SK-N-SH treated with all-trans-retinoic acid at 6 μM for 48 hours (cell line): ENCODE measurements around the gene FANCC.
A peak's percentile ranks its signal among the peaks of the same experiment; 100 is the strongest.

ENCODE experiments used
- ARNTL ChIP-seq: fragments of 450-650 bp; formaldehyde crosslinking; IDR thresholded peaks from 2 replicates; pipeline ENCODE4 v1.5.0; 2020; ENCODE audit warnings: low read depth, mild to moderate bottlenecking, moderate library complexity, borderline replicate concordance
- CSDC2 ChIP-seq: fragments of 250-450 bp; sonication (Bioruptor Pico); IDR thresholded peaks from 2 replicates; pipeline ENCODE4 v1.5.0; 2020; ENCODE audit warnings: mild to moderate bottlenecking, moderate library complexity
- CSRNP3 ChIP-seq: fragments of 250-450 bp; sonication (Bioruptor Pico); IDR thresholded peaks from 2 replicates; pipeline ENCODE4 v1.5.1; 2021; ENCODE audit warnings: mild to moderate bottlenecking, moderate library complexity
- ESRRG ChIP-seq: fragments of 250-450 bp; sonication (Bioruptor Pico); IDR thresholded peaks from 2 replicates; pipeline ENCODE4 v1.6.1; 2021; ENCODE audit warnings: mild to moderate bottlenecking
- PATZ1 ChIP-seq: fragments of 250-450 bp; sonication (Bioruptor Pico); IDR thresholded peaks from 2 replicates; pipeline ENCODE4 v1.8.0; 2020; ENCODE audit warnings: mild to moderate bottlenecking, moderate library complexity, borderline replicate concordance
- RARB ChIP-seq: fragments of 250-450 bp; sonication (Bioruptor Pico); IDR thresholded peaks from 2 replicates; pipeline ENCODE4 v1.8.0; 2021; ENCODE audit warnings: mild to moderate bottlenecking, moderate library complexity
- TOX ChIP-seq: fragments of 250-450 bp; sonication (Bioruptor Pico); IDR thresholded peaks from 2 replicates; pipeline ENCODE4 v1.8.0; 2021; ENCODE audit warnings: mild to moderate bottlenecking, moderate library complexity, borderline replicate concordance
- TSHZ2 ChIP-seq: fragments of 250-450 bp; sonication (Bioruptor Pico); IDR thresholded peaks from 2 replicates; pipeline ENCODE4 v1.5.0; 2020; ENCODE audit warnings: mild to moderate bottlenecking, moderate library complexity
- ZC3H10 ChIP-seq: fragments of 250-450 bp; sonication (Bioruptor Pico); IDR thresholded peaks from 2 replicates; pipeline ENCODE4 v1.5.1; 2021; ENCODE audit warnings: mild to moderate bottlenecking, moderate library complexity
- ZFP3 ChIP-seq: fragments of 250-450 bp; sonication (Bioruptor Pico); IDR thresholded peaks from 2 replicates; pipeline ENCODE4 v1.5.0; 2020; ENCODE audit warnings: mild to moderate bottlenecking, moderate library complexity
- ZFP30 ChIP-seq: fragments of 450-650 bp; formaldehyde crosslinking; IDR thresholded peaks from 2 replicates; pipeline ENCODE4 v1.5.0; 2022; ENCODE audit warnings: mild to moderate bottlenecking, moderate library complexity
- ZNF565 ChIP-seq: fragments of 450-650 bp; formaldehyde crosslinking; conservative IDR thresholded peaks from 2 replicates; pipeline ENCODE4 v1.5.0; 2020; ENCODE audit warnings: low read depth, mild to moderate bottlenecking, moderate library complexity
- TF ChIP-seq, protein P1 (sequence below): fragments of 250-450 bp; sonication (Bioruptor Pico); IDR thresholded peaks from 2 replicates; pipeline ENCODE4 v1.5.1; 2020; ENCODE audit warnings: low read depth, mild to moderate bottlenecking, moderate library complexity
- TF ChIP-seq, protein P2 (sequence below): fragments of 250-450 bp; sonication (Bioruptor Pico); IDR thresholded peaks from 2 replicates; pipeline ENCODE4 v1.8.0; 2021; ENCODE audit warnings: low read depth, mild to moderate bottlenecking, moderate library complexity, borderline replicate concordance

DNA sequence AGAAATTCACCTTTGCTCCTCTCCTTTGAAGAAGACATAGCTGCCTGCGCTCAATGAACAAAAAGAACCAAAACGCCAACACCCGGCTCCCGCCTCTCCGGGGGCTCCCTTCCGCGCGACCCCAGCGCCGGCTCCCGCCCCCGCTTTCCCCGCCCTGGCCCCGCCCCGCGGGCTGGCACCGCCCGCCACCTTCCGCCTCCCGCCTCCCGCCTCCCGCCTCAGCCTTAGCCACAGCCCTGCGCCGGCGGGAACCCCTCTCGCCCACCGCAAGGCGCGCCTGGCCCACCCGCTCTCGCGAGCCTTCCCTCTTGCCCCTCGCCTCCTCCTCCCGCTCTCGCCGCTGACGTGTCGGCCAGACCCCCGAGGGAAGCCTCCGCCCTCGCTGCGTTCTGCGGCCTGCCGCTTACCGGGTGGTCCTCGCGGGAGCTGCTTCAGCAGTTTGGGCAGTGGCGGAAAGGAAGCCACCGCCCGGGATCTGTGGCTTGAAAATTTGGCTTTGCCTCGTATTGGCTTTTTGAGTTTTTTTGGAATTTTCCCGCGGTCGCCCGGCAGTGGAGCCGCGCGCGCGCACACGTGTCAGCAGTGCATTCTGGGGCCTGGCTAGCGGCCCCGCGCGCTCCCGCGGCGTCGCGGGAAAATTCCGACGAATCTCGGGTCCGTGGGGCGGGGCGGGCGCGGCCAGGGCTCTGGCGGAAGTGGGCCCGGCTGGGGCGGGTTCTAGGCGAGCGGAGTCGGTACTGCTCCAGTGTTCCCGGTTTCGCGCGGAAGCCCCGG lies at the start of gene FANCC:
- TF ChIP-seq CSRNP3 (CRISPR knock-in tag) (no peak), ZFP3 (CRISPR knock-in tag) (no peak), TOX (CRISPR knock-in tag) (no peak), PATZ1 (CRISPR knock-in tag) (no peak), ZNF565 (CRISPR knock-in tag) (no peak), ARNTL (CRISPR knock-in tag) (no peak), RARB (no peak), ZFP30 (CRISPR knock-in tag) (no peak), ESRRG (no peak), TSHZ2 (peak; percentile 54; the same call in 1 of the 2 replicates), ZC3H10 (no peak), CSDC2 (no peak; the same call in 1 of the 2 replicates)
- TF ChIP-seq, protein P1, sequence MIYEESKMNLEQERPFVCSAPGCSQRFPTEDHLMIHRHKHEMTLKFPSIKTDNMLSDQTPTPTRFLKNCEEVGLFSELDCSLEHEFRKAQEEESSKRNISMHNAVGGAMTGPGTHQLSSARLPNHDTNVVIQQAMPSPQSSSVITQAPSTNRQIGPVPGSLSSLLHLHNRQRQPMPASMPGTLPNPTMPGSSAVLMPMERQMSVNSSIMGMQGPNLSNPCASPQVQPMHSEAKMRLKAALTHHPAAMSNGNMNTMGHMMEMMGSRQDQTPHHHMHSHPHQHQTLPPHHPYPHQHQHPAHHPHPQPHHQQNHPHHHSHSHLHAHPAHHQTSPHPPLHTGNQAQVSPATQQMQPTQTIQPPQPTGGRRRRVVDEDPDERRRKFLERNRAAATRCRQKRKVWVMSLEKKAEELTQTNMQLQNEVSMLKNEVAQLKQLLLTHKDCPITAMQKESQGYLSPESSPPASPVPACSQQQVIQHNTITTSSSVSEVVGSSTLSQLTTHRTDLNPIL (CRISPR knock-in tag): no peak
- TF ChIP-seq, protein P2, sequence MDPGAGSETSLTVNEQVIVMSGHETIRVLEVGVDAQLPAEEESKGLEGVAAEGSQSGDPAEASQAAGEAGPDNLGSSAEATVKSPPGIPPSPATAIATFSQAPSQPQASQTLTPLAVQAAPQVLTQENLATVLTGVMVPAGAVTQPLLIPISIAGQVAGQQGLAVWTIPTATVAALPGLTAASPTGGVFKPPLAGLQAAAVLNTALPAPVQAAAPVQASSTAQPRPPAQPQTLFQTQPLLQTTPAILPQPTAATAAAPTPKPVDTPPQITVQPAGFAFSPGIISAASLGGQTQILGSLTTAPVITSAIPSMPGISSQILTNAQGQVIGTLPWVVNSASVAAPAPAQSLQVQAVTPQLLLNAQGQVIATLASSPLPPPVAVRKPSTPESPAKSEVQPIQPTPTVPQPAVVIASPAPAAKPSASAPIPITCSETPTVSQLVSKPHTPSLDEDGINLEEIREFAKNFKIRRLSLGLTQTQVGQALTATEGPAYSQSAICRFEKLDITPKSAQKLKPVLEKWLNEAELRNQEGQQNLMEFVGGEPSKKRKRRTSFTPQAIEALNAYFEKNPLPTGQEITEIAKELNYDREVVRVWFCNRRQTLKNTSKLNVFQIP (CRISPR knock-in tag): no peak
